DMS53 treated with DMSO at 0.1 percent for 48 hours (cell line): ENCODE measurements around the gene TIPARP.
"Not testable (repeated sequence)": the region's sequence is repeated elsewhere in the genome, so short reads cannot be mapped to it uniquely, and the experiment has no call there.

Experiments used
- DNase-seq: peaks from one replicate; lab custom pipeline; 2025; ENCODE audit not compliant: unreplicated experiment; lab: John Stamatoyannopoulos, UW

The TIPARP gene

DNA sequence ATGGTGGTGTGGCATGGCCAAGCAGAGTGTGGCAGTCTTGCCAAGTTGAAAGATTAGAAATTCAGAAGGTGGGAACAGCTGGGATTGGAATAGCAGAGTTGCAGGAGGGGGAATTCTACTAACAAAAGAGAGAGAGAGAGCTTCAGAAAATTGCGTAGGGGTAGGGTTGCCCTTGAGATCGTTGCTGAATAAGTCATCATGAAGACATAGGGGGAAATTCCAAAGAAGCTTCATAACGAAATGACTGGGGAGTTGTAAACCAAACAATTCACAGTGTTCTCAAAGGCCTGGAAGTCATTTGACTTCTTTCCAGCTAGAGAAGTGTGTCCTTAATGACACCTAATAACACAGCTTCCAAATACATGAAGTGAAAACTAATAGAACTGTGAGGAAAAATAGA is 26.3 kb upstream of the TIPARP start:
- DNase-seq = no peak

DNA sequence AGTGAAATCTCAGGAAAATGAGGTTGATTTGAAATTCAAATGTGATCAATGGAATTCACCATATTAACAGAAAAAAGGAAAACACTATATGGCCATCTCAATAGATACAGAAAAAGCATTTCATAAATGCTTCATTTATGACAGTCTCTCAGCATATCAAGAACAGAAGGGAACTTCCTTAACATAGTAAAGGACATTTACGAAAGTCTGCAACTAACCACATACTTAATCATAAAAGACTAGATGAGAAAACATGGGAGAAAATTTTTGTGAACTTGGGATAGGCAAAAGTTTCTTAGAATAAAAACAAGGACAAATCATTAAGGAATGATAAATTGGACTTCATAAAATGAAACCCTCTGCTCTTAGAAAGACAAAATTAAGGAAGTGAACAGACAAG is 24.7 kb upstream of the TIPARP start:
- DNase-seq = no peak

DNA sequence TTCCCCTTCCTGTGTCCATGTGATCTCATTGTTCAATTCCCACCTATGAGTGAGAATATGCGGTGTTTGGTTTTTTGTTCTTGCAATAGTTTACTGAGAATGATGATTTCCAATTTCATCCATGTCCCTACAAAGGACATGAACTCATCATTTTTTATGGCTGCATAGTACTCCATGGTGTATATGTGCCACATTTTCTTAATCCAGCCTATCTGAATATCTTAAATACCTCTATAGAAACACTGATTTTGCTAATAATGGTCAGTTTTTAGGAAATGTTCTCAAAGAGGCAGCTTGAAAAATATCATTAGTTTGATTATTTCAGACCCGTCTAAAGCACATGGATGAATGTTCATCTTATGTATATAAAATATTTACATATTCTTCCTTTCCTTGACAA is 21.7 kb upstream of the TIPARP start:
- not testable (repeated sequence) for DNase-seq

DNA sequence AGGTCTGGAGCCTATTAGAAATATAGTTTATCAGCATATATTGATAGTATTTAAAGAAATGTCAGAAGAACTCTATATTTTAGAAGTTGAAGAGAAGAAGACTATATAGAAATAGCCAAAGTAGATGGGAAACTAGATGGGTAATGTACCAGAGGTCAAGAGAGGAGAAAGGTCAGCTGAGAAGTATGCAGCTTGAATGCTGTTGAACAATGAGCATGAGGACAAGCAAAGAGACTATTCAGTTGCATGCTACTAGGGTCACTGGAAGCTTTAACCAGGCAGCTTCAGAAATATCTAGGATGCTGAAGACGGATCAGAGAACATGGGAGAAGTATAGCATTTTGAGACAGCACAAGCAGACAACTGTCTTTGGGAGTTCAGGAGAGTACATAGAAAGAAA is 19.6 kb upstream of the TIPARP start:
- no peak for DNase-seq

DNA sequence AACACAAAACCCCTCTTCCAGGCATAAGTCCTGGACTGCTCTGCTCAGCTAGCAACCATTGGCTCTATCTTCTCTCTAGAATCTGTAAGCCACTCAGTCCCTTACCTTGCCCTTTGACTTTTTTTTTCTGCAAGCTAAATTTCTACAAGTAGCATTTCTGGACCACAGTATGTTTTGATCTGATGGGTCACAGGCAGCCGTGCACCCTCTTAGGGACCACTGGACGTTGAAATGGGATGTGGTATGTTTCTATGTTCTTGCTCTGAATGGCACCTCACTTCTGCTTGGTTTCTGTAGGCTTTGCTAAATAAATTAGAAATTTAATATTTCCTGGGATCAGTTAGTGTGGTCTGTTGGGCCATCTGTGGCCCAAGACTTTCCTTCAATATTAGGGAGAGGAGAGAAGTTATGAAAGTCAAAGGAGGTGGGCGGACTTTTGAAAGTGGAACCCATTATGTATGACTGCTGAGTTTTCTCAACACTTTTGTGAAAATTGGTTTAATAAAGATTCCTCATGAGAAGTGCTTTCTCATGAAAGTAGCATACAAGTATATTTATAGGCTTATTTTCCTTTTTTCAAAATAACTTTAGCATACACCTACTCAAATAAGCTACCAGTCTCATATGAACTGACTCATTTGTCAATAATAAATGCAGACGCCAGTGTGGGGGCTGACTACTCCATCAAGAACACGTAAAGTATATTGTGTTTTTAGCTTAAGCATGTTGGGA is 18.4 kb upstream of the TIPARP start:
- no peak for DNase-seq

DNA sequence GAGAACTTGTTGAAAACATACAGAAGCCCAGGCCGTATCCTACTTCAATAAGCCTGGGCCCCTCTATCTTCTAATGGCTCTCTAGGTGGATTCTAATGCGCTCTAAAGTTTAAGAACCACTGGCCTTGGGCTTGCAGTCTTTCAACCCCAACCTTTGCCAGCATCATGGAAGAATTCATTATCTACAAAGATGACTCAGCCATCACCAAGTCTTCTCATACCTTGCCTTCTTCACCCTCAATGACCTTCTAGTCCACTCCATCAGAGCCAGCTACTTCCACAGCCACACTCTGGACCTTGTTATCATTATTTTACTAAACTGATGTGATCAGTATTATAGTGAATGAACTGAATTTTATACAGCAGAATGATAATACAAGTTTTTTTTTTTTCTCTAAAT is 16.9 kb upstream of the TIPARP start:
- DNase-seq = no peak

DNA sequence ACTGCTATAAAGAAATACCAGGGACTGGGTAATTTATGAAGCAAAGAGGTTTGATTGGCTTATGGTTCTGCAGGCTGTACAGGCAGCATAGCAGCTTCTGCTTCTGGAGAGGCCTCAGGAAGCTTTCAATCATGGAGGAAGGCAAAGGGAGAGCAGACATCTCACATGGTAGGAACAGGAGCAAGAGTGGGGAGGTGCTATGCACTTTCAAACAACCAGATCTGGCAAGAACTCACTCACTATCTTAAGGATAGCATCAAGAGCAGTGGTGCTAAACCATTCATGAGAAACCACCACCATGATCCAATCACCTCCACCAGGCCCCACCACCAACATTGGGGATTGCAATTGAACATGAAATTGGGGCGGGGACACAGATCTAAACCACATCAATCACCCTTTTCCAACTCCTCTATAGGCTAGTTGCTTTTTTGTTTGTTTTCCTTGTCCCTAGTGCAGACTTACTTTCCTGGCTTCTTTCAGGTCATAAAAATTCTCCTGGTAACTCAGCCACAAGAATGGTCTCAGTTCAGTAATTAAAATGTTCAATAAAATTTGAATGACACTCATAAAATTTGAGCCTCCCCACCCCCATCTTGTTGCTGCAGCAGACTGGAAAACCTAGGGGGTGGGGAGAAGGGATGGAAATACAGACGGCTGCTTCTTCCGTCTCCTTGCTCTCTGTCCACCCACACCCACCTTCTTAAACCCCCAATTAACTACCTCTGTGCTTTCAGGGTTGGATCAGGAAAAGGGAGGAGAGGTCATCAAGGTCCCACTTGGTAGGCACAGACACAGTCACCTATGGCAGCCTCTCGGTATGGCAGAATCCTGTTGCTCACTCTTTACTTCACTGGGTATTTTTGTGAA is 16.3 kb upstream of the TIPARP start:
- no peak for DNase-seq

DNA sequence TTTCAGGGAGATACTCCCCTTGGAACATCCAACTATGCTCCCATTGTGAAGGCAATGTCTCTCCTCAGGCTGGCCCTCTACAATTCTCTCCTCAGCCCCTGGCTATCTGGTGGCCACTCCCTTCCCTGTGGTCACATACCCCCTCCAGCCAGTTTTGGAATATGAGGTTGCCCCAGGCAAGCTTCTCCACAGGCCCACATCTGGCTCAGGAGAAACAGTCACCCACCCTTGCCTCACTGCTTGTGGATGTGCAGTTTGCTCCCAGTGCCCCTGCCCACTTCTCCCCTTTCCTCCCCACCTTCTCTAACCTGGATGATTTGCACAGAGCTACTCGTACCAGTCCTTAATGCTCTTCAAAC is 15.7 kb upstream of the TIPARP start:
- DNase-seq = no peak

DNA sequence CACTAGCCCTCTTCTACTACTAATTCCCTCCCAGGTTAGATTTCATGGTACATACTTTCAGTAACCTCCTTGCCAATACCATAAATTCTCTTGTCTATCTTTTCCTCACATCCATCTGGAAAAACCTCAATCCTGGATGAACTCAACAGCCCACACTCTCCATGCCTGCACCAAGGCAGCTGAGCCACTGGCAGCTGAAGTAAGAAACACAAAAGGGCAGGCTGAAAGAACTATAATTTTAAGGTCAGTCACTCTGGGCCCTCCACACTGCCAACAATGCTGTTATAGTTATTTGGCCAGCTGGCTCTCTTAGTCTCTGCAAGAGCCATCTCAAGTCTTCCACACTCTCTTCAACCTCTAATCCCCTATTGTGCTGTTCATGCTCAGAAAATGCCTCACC is 15.1 kb upstream of the TIPARP start:
- DNase-seq = no peak

DNA sequence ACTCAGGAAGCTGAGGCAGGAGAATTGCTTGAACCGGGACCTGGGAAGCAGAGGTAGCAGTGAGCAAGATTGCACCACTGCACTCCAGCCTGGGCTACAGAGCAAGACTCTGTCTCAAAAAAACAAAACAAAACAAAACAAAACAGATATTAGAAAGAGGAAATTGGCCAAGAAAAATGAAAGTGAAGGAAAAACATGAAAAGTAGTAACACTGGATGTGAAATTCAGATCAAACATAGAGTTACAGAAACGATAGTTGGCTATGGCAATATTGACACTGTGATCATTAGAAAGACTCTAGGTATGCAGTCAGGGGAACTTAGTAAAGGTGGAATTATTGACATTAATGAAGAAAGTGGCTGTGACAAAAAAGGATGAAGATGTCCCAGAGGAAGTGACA is 13.2 kb upstream of the TIPARP start:
- no peak for DNase-seq

DNA sequence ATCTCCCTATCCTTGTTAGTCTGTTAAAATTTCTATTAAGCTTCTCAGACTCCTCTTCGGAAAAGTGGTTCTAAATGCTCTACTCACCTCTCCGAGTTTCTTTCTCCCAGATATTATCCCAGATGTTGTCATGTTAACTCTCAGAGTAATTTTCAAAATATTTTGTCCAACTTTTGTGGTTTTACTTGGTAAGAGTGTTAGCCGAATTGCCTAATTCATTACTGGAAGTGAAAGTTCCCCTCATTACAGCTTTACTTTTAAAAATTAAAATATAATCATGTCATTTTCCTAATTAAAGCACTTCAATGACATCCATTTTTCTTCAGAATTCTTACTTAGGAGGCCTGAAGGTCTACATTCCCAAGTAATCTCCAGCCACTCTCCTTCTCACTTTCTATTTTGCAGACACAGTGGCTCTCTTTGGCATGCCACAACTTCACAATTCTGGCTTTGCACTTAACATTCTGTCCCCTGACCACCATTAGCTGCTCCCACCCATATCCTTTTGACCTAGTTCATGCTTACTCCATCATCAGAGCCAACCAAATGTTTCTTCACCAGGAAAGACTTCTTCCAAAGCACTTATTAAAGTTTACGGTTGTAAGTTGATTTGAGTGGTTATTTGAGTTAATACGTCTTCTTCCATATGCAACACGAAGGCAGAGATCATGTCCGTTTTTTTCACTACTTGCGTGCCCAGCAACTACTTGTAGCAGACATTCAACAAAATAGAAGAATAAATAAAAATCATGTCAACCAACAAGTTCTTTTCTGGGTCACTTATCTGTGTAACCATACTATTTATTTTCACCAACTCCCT is 10.2 kb upstream of the TIPARP start:
- DNase-seq = no peak

DNA sequence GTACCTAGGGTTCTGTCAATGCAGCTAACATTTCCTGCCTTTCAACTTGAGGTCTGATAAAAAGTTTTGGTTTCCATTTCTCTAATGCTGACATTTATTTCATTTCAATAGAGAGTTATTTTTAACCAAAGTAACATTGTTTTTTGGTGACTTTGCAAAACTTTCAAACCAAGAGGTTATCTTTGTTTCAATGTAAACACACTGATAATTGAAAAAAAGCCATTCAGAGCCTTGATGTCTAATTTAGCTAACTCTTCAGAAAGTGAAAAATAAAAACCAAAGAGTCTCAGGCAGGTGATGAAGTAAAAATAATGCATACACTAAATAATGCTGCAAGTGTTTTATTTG is 9.6 kb upstream of the TIPARP start:
- DNase-seq = no peak

DNA sequence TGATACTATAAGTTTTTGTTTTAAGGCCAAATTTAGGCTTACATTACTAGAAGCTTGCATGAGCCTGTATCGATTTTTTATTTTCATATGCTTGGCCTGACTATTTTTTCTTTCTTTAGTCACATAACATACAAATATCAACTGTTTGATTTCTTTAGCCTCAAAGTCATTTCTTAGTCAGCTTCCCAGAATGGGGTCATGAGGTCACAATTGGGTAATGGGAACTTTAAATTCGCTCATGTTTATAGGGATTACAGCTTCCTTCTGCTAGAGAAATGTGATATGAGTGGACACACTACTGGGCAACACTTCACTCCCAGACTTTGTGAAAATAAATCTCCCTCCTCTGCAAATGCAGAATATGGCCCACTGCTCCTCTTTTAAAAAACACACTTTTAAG is 9.1 kb upstream of the TIPARP start:
- no peak for DNase-seq

DNA sequence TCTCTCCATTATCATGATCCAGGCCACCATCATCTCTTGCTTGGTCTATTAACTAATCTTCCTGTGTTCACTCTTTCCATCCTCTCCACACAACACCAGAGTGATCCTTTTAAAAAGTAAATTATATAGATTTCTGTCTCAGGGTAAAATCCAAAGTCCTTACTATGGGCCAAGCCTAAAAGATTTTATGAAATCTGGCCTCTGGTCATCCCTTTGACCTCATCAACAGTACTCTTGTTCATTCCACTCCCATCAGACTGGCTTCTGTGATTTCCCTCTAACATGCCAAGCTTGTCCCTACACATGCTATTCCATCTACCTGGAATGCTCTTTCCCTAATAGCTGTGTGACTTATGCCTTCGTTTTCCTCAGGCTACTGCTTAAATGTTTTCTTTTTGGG is 8.3 kb upstream of the TIPARP start:
- DNase-seq = no peak

DNA sequence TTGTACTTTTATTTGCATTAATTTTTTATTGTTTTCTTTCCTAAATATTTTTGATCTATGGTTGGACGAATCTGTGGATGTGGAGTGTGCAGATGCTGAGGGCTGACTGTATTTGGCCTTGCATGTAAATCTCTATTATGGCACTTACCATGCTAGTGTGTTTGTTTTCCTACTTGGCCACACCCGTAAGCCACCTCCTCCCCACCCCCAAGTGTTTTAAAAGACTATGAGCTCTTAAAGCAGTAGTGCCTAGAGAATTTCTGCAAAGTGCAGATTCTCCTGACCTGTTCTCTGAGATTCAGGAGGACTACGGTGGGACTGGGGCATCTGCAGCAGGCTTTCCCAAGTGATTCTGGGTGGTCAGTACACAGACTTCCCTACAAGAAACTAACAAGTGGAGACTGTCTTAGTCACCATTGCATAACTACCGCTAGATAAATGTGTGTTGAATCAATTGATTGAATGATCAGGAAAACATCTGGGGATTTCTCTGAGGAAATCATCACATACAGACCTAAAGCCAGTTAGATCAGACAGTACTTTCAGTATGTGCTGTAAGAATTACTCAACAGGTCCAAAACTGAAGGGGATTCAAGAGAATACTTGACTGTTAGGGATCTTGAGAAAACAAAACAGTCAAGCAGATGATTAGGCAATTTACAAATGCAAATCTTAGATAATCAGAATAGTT is 6.2 kb upstream of the TIPARP start:
- DNase-seq = no peak

DNA sequence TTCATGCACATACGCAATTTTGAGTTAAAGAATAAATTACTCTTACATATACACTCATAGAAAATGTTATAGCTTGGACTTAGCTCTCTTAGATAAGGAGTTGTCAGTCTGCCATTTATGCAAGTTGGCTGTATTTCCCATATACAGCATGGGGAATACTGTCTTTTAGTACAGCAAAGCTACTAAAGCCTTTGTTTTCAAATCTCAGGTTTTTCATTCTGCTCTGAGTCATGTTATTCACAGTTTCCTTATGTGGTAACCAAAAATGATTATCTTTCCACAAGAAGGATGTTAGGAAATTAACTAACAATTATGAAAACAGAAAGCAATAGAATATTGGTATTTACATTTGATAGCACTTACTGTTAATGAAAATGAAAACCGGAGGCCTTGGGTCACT is 4.3 kb upstream of the TIPARP start:
- no peak for DNase-seq

DNA sequence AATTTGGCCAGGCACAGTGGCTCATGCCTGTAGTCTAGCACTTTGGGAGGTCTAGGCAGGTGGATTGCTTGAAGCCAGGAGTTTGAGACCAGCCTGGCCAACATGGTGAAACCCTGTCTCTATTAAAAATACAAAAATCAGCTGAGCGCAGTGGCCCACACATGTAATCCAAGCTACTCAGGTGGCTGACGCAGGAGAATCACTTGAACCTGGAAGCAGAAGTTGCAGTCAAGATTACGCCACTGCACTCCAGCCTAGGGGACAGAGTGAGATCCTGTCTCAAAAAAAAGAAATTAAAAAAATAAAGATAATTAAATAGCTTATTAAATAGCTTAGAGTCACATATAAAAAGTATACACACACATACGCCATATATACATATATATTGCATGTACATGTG is 3.7 kb upstream of the TIPARP start:
- DNase-seq = no peak

DNA sequence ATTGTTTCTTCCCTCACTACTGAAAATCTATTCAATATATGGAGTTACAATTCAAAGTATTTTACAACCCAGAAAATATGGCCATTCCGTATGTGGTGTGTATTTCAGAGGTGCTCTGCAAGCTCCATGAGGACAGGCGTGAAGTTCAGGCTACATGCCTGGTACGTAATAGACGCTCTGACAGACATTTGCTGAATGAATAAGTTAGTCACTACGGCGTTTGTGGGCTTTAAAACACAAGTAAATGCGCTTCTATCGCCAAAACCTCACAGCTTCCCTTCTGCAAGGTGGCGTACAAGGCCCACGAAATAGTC is 701 bp upstream of the TIPARP start:
- no peak for DNase-seq

DNA sequence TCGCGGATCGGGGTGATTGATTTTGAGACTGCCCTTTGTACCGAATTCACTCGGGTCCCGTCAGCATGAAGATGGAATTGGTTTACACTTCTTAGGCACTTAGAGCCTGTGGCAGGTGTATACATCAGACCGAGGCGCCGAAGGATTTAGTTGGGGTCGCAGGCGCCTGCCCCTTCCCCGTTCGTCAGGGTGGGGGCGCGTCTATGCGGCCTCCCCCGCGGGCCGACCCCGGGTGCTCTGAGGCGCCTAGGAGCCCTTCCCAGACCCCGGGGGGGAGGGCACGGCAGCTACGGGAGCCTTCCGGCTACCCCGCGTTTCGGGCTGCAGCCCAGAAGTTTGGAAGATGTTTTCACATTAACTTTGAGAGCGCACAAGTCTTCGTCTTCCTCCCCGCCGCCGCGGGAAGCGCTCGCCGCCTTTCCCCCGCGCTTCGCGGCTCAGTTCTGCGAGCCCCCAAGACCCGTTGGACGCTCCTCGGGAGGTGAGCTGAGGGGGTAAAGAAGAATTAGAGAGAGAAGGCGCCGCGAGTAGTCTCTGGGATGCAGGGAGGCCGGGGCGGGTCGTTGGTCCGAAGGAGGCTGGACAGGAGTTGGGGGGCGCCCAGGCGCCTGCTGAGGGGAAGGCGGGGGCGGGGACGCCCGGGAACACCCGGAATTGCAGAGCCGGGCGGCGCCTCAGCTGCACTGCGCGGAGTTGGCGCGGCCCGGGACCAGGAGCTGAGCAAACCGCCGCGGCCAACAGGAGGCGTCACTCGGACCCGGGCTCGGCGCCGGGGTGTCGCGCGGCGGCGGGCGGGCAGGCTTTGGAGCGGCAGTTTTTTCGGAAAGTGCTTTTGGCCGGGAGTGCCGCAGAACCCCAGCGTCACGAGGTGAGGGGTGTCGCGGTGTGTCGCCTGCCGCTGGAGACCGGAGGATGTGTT is 780 bp downstream of the TIPARP start:
- no peak for DNase-seq
